Mesangial cell (primary cell): Measurements from ENCODE around the gene OR52L1. TPM values are rescaled to one million over a fixed set of nuclear protein-coding genes. Genes with fewer than 3 reads are reported as not detected.

Source experiments
- total RNA-seq: library from RNA; depleted of rRNA; stranded (reverse); fragments of >200 nt; gene quantifications from 2 replicates; pipeline ENCODE4 v1.2.3, GENCODE V29; 2015

OR52L1 gene
- total RNA-seq = not detected in 2 replicates

DNA sequence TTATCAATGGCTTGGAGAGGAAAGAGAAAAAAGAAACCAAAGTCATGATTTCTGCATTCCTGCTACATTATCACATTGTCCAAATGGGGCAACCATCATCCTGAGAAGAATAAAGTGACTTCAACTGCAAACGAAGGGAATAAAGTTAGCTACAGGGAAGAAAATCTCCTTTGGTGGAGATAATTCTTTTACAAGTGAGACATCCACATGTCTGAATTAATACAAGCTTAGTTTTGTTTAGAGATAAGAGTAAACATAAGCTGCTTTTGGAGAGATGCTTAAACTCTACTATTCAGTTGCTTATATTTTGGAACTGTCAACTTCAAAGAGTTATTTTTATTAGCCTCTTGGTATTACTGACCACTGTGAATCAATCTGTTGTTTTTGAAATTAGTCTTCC is at the start of gene OR52L1:
TSS of gene OR52L1 (minus strand) at position 101 of the 400 bp plus-strand sequence. CDS start at position 46, 55 bp downstream.

DNA sequence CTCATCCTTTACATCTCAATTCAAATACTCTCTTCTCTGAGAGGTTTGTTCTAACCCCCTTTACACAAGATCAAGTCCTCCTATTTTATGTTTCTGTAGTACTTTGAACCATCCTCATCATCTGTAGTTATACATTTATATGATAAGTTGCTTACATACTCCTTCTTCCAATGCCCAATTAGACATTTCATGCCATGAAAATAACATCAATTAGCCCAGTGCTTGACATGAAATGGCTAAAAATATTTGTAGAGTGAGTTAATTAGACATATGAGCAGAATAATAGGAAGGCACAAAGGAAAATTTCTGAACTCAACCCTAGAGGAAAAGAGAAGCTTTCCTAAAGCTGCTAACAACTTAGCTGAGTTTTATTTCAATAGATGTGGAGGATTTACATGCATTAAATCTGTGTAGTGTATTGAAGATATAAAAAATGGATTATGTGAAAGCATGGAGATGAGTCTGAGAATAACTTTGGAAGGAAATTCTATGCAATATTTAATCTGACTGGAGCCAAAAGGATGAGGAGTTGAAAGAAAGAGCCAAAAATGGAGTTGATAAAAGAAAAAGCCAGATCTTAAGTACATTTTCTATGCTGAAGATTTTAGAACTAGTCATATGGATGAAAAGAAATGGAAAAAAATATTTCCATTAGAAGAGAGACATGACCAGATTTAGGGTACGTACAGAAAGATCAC is 44.1 kb upstream of the OR52L1 start, which contains the start of gene OR56A1:
TSS of gene OR56A1 (minus strand) at position 51 of the 698 bp plus-strand sequence. CDS start 3,066 bp downstream, outside the sequence.

DNA sequence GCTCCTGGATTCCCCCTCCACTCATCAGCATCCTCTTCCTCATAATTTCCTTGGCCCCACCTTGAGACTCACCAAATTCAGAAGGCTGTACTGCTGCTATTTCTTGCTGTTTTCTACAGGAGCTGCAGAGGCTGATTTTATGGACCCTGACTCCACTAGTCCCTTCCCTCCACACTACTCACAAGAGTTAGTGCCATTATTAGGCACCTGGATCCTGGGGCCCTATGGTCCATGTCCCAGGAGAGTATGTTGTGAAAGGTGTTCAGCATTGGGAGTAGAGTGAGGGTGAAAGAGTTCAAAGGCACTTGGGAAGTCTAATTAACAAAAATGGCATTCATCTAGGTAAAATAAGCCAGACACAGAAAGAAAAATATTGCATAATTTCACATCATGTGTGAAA is 20.1 kb upstream of the OR52L1 start, which contains the start of gene OR56A4:
TSS of gene OR56A4 (minus strand) at position 101 of the 400 bp plus-strand sequence. CDS start 3,954 bp downstream, outside the sequence.

DNA sequence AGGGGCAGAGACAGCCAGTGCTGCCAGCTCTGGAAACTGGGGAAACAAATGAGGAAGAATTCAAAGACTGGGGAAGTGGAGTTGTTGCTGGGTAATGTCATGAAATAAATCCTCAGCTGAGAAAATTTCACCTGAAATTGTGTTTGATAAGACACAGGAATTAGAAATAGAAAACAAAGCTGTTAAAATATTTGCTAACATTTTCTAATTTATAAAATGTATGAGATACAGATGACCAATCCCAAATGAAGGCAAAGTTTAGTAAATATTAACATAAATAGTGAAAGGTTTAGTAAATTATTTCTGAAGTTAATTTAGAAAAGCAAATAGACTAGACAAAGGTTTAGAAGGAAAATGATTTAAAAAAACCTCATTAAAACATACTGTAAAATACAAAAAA is 18.4 kb downstream of the OR52L1 start, which contains the start of gene OR56A5:
TSS of gene OR56A5 (minus strand) at position 101 of the 400 bp plus-strand sequence. CDS start at position 101, 0 bp downstream.

DNA sequence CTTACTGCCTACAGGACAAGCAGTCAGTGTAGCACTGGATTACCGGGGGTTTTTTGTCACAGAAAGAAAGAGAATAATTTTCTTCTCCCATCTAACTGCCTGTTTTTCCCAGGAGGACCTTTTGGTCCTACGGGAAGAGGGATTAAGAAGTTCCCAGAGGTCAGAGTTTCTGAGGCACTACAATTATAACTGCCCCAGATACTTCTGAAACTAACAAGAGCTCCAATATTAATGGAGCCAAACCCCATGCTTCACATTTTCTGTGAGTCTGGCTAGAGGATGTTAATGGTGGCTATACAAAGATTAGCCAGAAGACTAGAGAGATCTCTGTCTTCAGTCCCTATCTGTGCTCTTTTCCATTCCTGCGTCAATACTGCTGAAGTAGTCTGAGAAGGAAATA is 44.8 kb downstream of the OR52L1 start, which contains the start of gene OR56A3:
TSS of gene OR56A3 (plus strand) at position 301 of the 400 bp plus-strand sequence. CDS start 5,096 bp downstream, outside the sequence.

Other genes with a start within 250 kb of the OR52L1 start
- gene OR52N4, start 232.7 kb downstream of the OR52L1 start, total RNA-seq = not detected in 2 replicates
- gene OR52N5, start 203.6 kb downstream of the OR52L1 start, total RNA-seq = not detected in 2 replicates
- not detected in 2 replicates for gene OR52N1, start 195.7 kb downstream of the OR52L1 start, total RNA-seq
- gene OR52N2, start 178.1 kb downstream of the OR52L1 start, total RNA-seq = not detected in 2 replicates
- not detected in 2 replicates for gene OR52E6, start 145.1 kb downstream of the OR52L1 start, total RNA-seq
- gene OR52E8, start 129.3 kb downstream of the OR52L1 start, total RNA-seq = not detected in 2 replicates
- not detected in 2 replicates for gene OR52E4, start 106.4 kb downstream of the OR52L1 start, total RNA-seq
- gene OR52E5, start 93.8 kb downstream of the OR52L1 start, total RNA-seq = not detected in 2 replicates
- gene OR56A3, start 44.7 kb downstream of the OR52L1 start, total RNA-seq = not detected in 2 replicates
- gene OR56A5, start 18.5 kb downstream of the OR52L1 start, total RNA-seq = not detected in 2 replicates
- gene OR56A4, start 20.0 kb upstream of the OR52L1 start, total RNA-seq = not detected in 2 replicates
- not detected in 2 replicates for gene OR56A1, start 43.8 kb upstream of the OR52L1 start, total RNA-seq
- not detected in 2 replicates for gene OR56B4, start 120.7 kb upstream of the OR52L1 start, total RNA-seq
- not detected in 2 replicates for gene OR52B2, start 183.3 kb upstream of the OR52L1 start, total RNA-seq
- not detected in 2 replicates for gene OR52W1, start 212.2 kb upstream of the OR52L1 start, total RNA-seq
- not detected in 2 replicates for gene C11orf42, start 218.6 kb upstream of the OR52L1 start, total RNA-seq
- 11.6 and 18.6 TPM in 2 replicates for gene FHIP1B, start 247.7 kb upstream of the OR52L1 start, total RNA-seq